DMS53 (cell line): ENCODE measurements around the gene NMT1.

Experiments
- DNase-seq: peaks from one replicate; lab custom pipeline; 2025; lab: John Stamatoyannopoulos, UW

NMT1 gene

GRCh38 chr17:45150911-45151809 is 90.0 kb downstream of the NMT1 start:
- no peak for DNase-seq

- no peak for DNase-seq
These were observed 93.9 kb downstream of the NMT1 start for GRCh38 chr17:45155029-45155428.

- DNase-seq = no peak
These were observed 94.4 kb downstream of the NMT1 start for GRCh38 chr17:45155483-45155882.

GRCh38 chr17:45156242-45156641 is 95.1 kb downstream of the NMT1 start:
- DNase-seq = no peak
